ENCODE data around the gene WWOX.

Gene WWOX

GRCh38 chr16:78462288-78463208 lies 363.1 kb downstream of the WWOX start:
- no peak overlapping the region for H2AFZ ChIP-seq (ENCODE audit: insufficient read depth, low read length, poor library complexity)
- H2BK5ac ChIP-seq (ENCODE audit: low read depth, low read length, poor library complexity) = no peak overlapping the region
- H3K4me1 ChIP-seq (ENCODE audit: control insufficient read depth in 1 of 2, insufficient read depth in 2 of 2, low read length in 2 of 2) = no peaks in the 10 kb centered on the region
- no peak overlapping the region for H3K4me2 ChIP-seq (ENCODE audit: low read length)
- H3K23ac ChIP-seq (ENCODE audit: low read length) = peak overlapping the region; percentile 56
- no peak overlapping the region for H3K4ac ChIP-seq (ENCODE audit: low read depth, low read length)
- no peak overlapping the region for H3K18ac ChIP-seq (ENCODE audit: low read length)
- no peak overlapping the region for H3K9ac ChIP-seq (ENCODE audit: low read length)
- H3K79me1 ChIP-seq (ENCODE audit: low read length) = no peaks in the 10 kb centered on the region
- no CpG with 5 or more reads among the region's 24 CpGs for WGBS (ENCODE audit: extremely low coverage, insufficient coverage, insufficient read length)
- no peaks in the 10 kb centered on the region for H3K79me2 ChIP-seq (ENCODE audit: control insufficient read depth, insufficient read depth, low read length, poor library complexity)
- no peak for DNase-seq
- H2AK5ac ChIP-seq (ENCODE audit: low read length) = no peak overlapping the region
- no peaks in the 10 kb centered on the region for H3K9me3 ChIP-seq (ENCODE audit: insufficient read depth, low read depth, low read length)
- H2BK12ac ChIP-seq (ENCODE audit: low read length) = no peak overlapping the region
- no peak overlapping the region for H2BK120ac ChIP-seq (ENCODE audit: insufficient read depth, low read length, poor library complexity)
- H4K12ac ChIP-seq (ENCODE audit: low read depth, low read length) = no peak overlapping the region
- H3K36me3 ChIP-seq (ENCODE audit: control insufficient read depth in 1 of 2, insufficient read depth in 2 of 2, low read length in 2 of 2) = no peaks in the 10 kb centered on the region
- H3K27ac ChIP-seq (ENCODE audit: low read depth, low read length) = no peak overlapping the region
- H3K4me3 ChIP-seq (ENCODE audit: low read depth, low read length) = no peak overlapping the region
- no peaks in the 10 kb centered on the region for H3K27me3 ChIP-seq (ENCODE audit: insufficient read depth, low read length)
- H3K14ac ChIP-seq (ENCODE audit: low read length) = no peak overlapping the region
- no peak overlapping the region for H4K8ac ChIP-seq (ENCODE audit: low read depth, low read length)
- H4K91ac ChIP-seq (ENCODE audit: low read depth, low read length) = no peak overlapping the region

GRCh38 chr16:78463591-78463990 lies 364.1 kb downstream of the WWOX start:
- Histone ChIP-seq H3K27me3 (ENCODE audit: insufficient read depth, low read length) (no peaks in the 10 kb centered on the region), H3K4me1 (ENCODE audit: control insufficient read depth in 1 of 2, insufficient read depth in 2 of 2, low read length in 2 of 2) (no peaks in the 10 kb centered on the region), H3K9me3 (ENCODE audit: insufficient read depth, low read depth, low read length) (no peaks in the 10 kb centered on the region), H3K79me1 (ENCODE audit: low read length) (no peaks in the 10 kb centered on the region), H2AK5ac (ENCODE audit: low read length) (no peak overlapping the region), H4K91ac (ENCODE audit: low read depth, low read length) (no peak overlapping the region), H3K27ac (ENCODE audit: low read depth, low read length) (no peak overlapping the region), H3K14ac (ENCODE audit: low read length) (no peak overlapping the region), H2AFZ (ENCODE audit: insufficient read depth, low read length, poor library complexity) (no peak overlapping the region), H3K9ac (ENCODE audit: low read length) (no peak overlapping the region), H3K18ac (ENCODE audit: low read length) (no peak overlapping the region), H3K4me2 (ENCODE audit: low read length) (no peak overlapping the region), H4K12ac (ENCODE audit: low read depth, low read length) (no peak overlapping the region), H3K4me3 (ENCODE audit: low read depth, low read length) (no peak overlapping the region), H3K36me3 (ENCODE audit: control insufficient read depth in 1 of 2, insufficient read depth in 2 of 2, low read length in 2 of 2) (no peaks in the 10 kb centered on the region), H3K4ac (ENCODE audit: low read depth, low read length) (no peak overlapping the region), H2BK12ac (ENCODE audit: low read length) (no peak overlapping the region), H3K23ac (ENCODE audit: low read length) (no peak overlapping the region), H4K8ac (ENCODE audit: low read depth, low read length) (no peak overlapping the region), H3K79me2 (ENCODE audit: control insufficient read depth, insufficient read depth, low read length, poor library complexity) (no peaks in the 10 kb centered on the region), H2BK5ac (ENCODE audit: low read depth, low read length, poor library complexity) (no peak overlapping the region), H2BK120ac (ENCODE audit: insufficient read depth, low read length, poor library complexity) (no peak overlapping the region)
- no CpG with 5 or more reads among the region's 1 CpG for WGBS (ENCODE audit: extremely low coverage, insufficient coverage, insufficient read length)
- DNase-seq = no peak

- no peak overlapping the region for H2BK5ac ChIP-seq (ENCODE audit: low read depth, low read length, poor library complexity)
- H3K4ac ChIP-seq (ENCODE audit: low read depth, low read length) = no peak overlapping the region
- no peaks in the 10 kb centered on the region for H3K4me1 ChIP-seq (ENCODE audit: control insufficient read depth in 1 of 2, insufficient read depth in 2 of 2, low read length in 2 of 2)
- no peak overlapping the region for H4K12ac ChIP-seq (ENCODE audit: low read depth, low read length)
- no peak overlapping the region for H3K27ac ChIP-seq (ENCODE audit: low read depth, low read length)
- no CpG with 5 or more reads among the region's 3 CpGs for WGBS (ENCODE audit: extremely low coverage, insufficient coverage, insufficient read length)
- H3K14ac ChIP-seq (ENCODE audit: low read length) = no peak overlapping the region
- no peaks in the 10 kb centered on the region for H3K27me3 ChIP-seq (ENCODE audit: insufficient read depth, low read length)
- H4K91ac ChIP-seq (ENCODE audit: low read depth, low read length) = no peak overlapping the region
- H2AFZ ChIP-seq (ENCODE audit: insufficient read depth, low read length, poor library complexity) = no peak overlapping the region
- H3K9me3 ChIP-seq (ENCODE audit: insufficient read depth, low read depth, low read length) = no peaks in the 10 kb centered on the region
- no peak overlapping the region for H4K8ac ChIP-seq (ENCODE audit: low read depth, low read length)
- no peak overlapping the region for H3K18ac ChIP-seq (ENCODE audit: low read length)
- H3K79me1 ChIP-seq (ENCODE audit: low read length) = no peaks in the 10 kb centered on the region
- H3K36me3 ChIP-seq (ENCODE audit: control insufficient read depth in 1 of 2, insufficient read depth in 2 of 2, low read length in 2 of 2) = no peaks in the 10 kb centered on the region
- H2BK12ac ChIP-seq (ENCODE audit: low read length) = no peak overlapping the region
- no peak overlapping the region for H3K23ac ChIP-seq (ENCODE audit: low read length)
- H3K4me3 ChIP-seq (ENCODE audit: low read depth, low read length) = no peak overlapping the region
- no peaks in the 10 kb centered on the region for H3K79me2 ChIP-seq (ENCODE audit: control insufficient read depth, insufficient read depth, low read length, poor library complexity)
- no peak overlapping the region for H2BK120ac ChIP-seq (ENCODE audit: insufficient read depth, low read length, poor library complexity)
- DNase-seq = no peak
- H3K4me2 ChIP-seq (ENCODE audit: low read length) = no peak overlapping the region
- no peak overlapping the region for H2AK5ac ChIP-seq (ENCODE audit: low read length)
- H3K9ac ChIP-seq (ENCODE audit: low read length) = no peak overlapping the region
Measured at GRCh38 chr16:78464833-78465232, 365.4 kb downstream of the WWOX start.

GRCh38 chr16:78465730-78466129 lies 366.3 kb downstream of the WWOX start:
- no peak overlapping the region for H2AFZ ChIP-seq (ENCODE audit: insufficient read depth, low read length, poor library complexity)
- no peaks in the 10 kb centered on the region for H3K79me1 ChIP-seq (ENCODE audit: low read length)
- no peak overlapping the region for H3K14ac ChIP-seq (ENCODE audit: low read length)
- no peak overlapping the region for H2BK12ac ChIP-seq (ENCODE audit: low read length)
- H3K9me3 ChIP-seq (ENCODE audit: insufficient read depth, low read depth, low read length) = no peaks in the 10 kb centered on the region
- no peaks in the 10 kb centered on the region for H3K79me2 ChIP-seq (ENCODE audit: control insufficient read depth, insufficient read depth, low read length, poor library complexity)
- H3K27ac ChIP-seq (ENCODE audit: low read depth, low read length) = no peak overlapping the region
- no peak overlapping the region for H3K9ac ChIP-seq (ENCODE audit: low read length)
- no peak for DNase-seq
- H2BK120ac ChIP-seq (ENCODE audit: insufficient read depth, low read length, poor library complexity) = no peak overlapping the region
- no peaks in the 10 kb centered on the region for H3K36me3 ChIP-seq (ENCODE audit: control insufficient read depth in 1 of 2, insufficient read depth in 2 of 2, low read length in 2 of 2)
- no peak overlapping the region for H2BK5ac ChIP-seq (ENCODE audit: low read depth, low read length, poor library complexity)
- no peak overlapping the region for H4K91ac ChIP-seq (ENCODE audit: low read depth, low read length)
- H3K23ac ChIP-seq (ENCODE audit: low read length) = no peak overlapping the region
- no peaks in the 10 kb centered on the region for H3K4me1 ChIP-seq (ENCODE audit: control insufficient read depth in 1 of 2, insufficient read depth in 2 of 2, low read length in 2 of 2)
- H3K4ac ChIP-seq (ENCODE audit: low read depth, low read length) = no peak overlapping the region
- WGBS (ENCODE audit: extremely low coverage, insufficient coverage, insufficient read length) = no CpG with 5 or more reads among the region's 6 CpGs
- no peak overlapping the region for H3K18ac ChIP-seq (ENCODE audit: low read length)
- H4K8ac ChIP-seq (ENCODE audit: low read depth, low read length) = no peak overlapping the region
- H3K27me3 ChIP-seq (ENCODE audit: insufficient read depth, low read length) = no peaks in the 10 kb centered on the region
- no peak overlapping the region for H3K4me3 ChIP-seq (ENCODE audit: low read depth, low read length)
- H3K4me2 ChIP-seq (ENCODE audit: low read length) = no peak overlapping the region
- no peak overlapping the region for H2AK5ac ChIP-seq (ENCODE audit: low read length)
- no peak overlapping the region for H4K12ac ChIP-seq (ENCODE audit: low read depth, low read length)
